Measurements from ENCODE around the gene ARMC5.
"Not testable (repeated sequence)": the region's sequence is repeated elsewhere in the genome, so short reads cannot be mapped to it uniquely, and the experiment has no call there.

Gene ARMC5

DNA sequence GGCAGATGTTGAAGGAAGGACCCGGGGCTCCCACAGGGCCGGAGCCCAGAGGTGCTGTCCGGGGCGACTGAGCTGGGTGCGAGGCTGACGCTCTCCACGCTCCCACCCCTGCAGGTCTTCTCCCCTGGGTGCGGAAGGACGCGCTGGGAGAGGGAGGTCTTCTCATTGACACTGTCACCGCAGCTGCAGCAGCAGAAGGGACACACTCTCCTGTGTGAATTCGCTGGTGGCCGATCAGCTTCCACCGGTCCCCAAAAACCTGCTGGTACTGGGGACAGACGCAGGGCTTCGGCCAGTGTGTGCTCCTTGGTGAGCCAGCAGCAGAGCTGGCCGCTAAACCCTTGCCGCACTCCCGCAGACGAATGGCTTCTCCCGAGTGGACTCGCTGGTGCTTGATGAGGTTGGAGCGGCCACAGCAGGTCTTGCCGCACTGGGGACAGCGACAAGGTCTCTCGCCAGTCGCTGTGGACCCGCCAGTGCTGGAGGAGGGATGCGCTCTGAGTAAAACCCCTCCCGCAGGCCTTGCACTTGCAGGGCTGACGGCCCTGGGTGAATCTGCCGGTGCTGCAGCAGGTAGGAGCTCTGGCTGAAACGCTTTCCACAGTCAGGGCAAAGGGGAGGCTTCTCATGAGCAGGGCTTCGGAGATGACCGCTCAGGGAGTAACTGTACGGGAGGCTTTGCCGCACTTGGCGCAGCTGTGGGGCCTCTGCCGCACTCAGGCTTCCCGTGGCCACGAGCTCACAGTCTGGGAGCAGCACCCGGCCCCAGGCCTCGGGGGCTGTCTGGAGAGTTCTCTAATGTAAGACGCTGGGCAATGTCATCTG, 22.9 kb upstream of the ARMC5 start:
- DNase-seq: no peak

DNA sequence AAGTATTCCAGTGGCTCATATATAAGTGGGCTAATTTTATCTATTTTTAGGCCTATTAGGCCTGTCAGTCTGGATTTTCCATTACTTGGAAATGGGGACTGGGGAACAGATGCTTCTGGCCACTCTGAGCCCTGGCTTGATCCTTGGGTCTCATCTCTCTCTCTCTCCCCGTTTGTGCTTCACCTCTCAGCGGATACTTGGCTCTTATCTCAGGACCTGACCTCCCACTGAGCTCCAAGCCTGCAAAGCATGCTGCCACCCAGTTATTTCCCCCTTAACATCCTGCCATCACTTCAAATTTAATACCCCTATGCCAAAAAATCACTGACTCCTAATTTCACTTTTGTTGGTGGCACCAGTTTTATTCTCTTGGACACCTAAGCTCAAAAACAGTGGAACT, 20.9 kb upstream of the ARMC5 start:
- no peak for DNase-seq

DNA sequence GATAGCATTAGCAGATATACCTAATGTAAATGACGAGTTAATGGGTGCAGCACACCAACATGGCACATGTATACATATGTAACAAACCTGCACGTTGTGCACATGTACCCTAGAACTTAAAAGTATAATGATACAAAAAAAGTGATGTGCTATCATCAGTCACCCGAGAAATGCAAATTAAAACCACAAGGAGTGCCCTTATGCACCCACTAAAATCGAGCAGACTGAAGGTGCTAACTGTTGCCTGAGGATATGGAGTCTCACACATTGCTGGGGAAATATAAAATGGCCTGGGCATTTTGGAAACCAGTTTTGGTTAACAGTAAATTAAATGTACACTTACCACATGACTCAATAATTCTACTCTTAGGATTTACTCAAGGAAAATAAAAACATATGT, 20.3 kb upstream of the ARMC5 start:
- not testable (repeated sequence) for DNase-seq

DNA sequence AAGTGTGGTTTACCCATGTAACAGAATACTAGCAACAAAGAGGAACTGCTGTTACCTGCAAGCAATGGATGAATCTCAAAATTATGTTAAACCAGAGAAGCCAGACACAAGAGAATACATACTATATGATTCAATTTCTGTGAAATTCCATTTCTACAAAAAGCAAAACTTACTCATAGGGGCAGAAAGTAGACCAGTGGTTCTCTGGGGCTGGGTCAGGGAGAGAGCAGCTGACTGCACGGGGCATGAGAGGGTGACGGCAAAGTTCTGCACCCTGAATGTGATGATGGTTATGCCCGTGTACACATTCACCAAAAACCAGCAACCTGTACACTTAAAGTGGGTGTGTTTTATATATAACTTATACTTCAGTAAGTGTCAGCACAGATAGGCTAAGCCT, 19.8 kb upstream of the ARMC5 start:
- DNase-seq: no peak

DNA sequence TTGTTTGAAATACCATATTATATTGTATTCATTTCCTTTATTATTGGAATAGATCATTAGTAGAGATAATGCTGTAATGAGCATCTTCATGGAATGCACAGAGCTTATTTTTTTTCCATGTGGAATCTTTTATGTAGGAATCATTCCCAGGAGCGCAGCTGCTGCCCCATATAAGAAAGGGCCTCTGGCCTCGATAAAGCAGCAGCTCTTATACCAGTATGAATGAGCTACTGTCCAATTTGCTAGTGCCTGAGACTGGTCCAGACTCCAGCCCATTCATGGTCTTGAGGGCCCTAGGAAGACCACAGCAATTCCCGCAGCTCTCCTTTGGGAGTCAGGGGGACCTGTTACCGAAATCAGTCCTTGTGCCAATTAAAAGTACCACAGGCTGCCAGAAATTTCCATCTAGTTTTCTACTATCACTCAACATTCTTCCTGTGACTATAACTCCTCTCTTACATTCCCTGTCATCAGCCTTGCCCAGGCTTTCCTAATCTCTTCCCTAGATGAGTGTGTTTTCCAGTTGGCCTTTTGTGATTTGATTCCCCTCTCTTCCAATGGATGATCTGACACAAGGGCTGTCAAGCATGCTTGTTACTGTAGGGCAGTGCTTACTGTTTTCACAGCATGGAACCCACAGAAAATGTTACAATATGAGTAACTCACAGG, 18.7 kb upstream of the ARMC5 start:
- no peak for DNase-seq

DNA sequence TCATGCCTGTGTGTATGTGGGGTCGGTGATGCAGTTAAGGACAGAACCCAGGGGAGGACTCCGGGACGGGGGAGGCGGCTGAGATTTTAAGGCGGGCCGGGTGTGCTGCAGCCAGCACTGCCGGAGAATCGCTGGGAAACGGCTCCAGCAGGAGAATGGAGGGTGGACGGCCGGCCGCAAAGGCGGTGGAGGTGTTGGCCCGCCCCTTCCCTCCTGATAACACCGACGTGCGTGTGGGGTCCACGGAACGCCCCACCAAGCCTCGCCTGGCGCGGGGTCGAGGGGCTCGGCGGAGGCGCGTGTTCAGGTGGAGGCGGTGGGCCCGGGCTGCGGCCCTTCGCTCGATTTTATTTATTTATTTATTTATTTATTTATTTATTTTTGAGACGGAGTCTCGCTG, 17.3 kb upstream of the ARMC5 start:
- no peak for DNase-seq

DNA sequence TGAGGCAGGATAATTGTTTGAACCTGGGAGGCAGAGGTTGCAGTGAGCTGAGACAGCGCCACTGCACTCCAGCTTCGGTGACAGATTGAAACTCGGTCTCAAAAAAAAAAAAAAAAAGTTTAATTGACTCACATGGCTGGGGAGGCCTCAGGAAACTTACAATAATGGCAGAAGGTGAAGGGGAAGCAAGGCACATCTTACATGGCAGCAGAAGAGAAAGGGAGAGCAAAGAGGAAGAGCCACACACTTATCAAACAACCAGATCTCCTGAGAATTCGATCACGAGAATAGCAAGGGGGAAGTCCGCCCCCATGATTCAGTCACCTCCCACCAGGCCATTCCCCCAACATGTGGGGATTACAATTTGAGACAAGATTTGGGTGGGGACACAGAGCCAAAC, 13.4 kb upstream of the ARMC5 start:
- DNase-seq: not testable (repeated sequence)

DNA sequence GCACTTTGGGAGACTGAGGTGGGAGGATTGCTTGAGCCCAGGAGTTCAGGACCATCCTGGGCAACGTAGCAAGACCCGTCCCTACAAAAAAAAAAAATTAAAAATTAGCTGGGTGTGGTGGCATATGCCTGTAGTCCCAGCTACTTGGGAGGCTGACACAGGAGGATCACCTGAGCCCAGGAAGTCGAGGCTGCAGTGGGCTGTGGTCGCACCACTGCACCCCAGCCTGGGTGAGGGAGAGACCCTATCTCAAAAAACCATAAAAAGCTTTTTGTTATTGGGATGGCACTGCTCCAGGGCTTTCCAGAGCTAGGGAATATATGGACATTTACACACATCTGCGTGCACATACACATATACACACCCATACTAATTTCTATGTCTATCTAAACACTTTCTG, 8.1 kb upstream of the ARMC5 start:
- no peak for DNase-seq

DNA sequence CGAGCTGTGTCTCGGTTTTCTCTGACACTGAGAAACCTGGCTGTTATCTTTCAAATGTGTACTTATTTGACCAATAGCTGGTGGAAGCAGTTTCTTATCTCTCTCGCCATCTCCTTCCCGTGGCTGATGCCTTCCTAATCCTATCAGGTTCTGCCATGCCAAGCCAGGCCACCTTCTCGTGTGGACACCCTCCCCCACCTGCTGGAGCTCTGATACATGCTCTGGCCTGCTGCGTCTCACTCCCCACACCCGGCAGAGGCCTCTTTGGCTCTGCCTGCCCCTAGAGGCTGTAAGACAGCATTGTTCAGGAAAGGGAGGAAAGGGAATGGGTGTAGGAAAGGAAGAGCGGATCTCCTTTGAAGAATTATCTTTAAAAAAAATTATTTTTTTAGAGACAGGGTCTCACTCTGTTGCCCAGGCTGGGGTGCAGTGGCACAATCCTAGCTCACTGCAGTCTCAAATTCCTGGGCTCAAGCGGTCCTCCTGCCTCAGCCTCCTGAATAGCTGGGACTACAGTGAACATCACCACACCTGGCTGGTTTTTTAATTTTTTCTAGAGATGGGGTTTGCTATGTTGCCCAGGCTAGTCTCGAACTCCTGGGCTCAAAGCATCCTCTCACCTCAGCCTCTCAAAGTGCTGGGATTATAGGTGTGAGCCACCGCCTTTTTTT, 7.5 kb upstream of the ARMC5 start:
- DNase-seq: peak; percentile 68

DNA sequence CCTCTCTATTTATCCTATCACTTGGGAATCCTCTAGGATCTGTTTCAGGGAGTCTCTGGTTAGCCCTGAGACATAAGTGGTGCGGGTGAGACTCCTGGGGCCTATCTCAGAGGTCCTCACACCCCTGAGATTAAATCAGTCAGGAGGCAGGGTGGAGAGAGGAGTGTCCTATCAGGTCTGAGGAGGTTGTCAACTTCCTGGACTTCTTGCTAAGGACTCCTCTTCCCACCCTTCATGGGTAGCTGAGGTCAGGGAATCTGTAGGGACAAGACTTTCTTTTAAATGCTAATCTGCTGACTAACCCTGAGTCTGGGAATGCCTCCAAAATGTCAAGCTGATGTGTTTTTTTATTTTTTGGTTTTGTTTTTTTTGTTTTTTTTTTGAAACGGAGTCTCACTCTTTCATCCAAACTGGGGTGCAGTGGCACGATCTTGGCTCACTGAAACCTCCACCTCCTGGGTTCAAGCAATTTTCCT, 6.6 kb upstream of the ARMC5 start:
- peak; percentile 50 for DNase-seq

DNA sequence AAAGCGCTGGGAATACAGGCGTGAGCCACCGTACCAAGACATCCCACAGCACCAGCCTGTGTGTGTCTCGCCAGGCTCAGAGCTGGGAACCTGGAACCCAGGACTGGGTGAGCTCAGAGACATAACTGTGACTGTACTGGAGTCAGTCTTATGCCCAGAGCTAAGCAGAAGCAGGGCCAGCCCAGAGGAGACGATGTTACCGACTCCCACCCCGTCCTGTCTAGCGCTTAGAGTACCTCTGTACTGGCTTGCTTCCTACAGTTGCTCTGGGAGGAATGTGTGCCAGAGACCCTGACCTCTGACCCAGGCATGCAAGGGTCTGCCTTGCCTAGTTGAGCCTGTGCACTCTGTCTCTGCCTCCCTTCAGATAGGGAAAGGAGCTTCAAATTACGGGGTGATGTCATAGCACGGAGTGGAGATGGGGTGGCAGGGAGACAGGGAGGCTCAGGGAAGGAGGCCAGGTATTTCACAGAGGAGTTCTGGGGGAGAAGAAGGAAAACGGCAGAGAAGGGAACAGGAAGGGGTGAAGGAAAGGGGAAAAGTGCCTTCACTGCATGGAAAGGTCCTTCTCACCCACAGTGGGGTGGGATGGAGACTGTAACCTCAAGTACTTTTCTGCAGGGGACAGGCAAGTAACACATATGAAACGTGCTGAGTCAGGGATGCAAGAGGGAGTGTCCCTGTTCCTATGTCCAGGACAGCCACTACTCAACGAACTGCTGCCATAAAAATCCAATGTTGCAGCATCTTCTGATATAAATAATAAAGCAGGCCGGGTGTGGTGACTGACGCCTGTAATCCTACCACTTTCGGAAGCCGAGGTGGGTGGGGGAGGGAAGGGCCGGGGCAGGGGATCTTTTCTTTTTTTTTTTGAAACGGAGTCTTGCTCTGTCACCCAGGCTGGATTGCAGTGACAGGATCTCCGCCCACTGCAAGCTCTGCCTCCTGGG, 5.8 kb upstream of the ARMC5 start:
- peak; percentile 78 for DNase-seq

DNA sequence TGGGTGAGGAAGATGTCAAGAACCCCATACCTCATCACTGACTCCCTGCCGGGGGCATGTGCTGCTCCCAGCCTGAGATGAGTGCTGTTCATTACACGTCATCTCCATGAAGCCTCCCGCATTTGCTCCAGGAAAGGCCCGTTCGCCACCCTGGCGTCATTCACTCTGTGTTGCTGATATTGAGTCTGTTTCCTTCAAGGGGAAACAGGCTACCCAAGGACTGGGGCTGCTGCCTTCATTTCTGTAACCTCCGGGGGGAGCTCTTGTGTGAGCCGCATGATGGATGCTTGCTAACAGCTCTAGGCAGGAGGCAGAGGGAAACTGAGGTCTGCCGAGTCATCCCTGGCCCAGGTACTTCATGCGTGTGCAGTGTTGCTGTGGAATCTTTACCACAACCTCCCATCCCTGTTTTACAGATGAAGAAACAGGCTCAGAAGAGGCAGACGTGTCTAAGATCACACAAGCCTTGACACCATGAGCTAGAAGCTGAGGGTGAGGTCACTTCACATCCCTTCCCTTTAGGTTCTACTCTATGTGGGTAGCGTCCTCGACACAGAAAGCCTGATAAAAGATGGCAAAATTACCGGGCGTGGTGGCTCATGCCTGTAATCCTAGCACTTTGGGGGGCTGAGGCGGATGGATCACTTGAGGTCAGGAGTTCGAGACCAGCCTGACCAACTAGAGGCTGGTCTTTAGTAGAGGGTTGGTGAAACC, 3.5 kb upstream of the ARMC5 start:
- peak; percentile 63 for DNase-seq

DNA sequence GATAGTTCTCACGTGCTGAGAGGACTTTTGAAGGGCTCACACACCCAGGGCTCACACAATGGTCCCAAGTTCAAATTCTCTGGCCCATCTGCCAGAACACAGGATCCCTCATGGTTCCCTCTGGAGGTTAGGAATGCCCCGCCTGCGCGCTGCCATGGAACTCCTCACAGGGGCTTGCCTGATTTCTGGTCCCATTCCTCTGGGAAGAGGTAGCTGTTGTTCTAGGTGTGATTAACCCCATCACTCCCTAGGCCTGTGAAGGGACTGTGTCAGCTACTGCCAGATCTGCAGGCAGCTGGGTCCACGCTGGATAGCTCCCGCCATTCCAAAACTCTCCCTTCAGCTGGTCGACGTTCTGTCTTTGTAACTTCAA, 2.3 kb upstream of the ARMC5 start:
- no peak for DNase-seq

DNA sequence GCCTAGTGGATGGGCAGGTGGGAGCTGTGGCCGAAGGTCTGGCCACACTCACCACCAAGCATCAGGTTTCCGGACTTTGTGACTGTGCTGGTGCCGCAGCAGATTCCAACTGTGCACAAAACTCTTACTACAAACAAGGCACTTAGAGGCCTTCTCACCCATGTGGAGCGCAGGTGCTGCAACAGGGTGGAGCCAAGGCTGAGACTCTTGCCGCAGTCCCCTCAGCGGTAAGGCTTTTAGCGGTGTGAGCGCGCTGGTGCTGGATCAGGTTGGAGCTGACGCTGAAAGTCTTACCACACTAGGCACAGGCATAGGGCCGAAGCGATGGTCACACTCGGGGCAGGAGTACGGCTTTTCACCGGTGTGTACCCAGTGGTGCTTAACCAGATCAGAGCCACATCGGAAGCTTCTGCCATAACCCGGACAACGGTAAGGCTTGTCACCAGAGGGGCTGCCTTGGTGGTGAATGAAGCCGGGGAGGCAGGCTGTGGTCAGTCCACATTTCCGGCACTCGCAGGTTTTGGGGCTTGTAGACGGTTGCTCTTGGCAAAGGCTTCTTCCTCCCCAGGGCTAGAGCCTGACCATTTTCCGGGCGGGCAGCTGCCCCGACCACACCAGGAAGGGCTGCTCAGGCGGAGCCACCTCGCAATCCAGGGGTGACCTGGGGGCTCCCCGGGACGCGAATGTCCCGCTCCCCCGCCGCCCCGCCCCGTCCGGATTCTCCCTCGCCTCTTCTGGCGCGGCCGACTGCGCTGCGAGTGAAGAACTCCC, 1.0 kb upstream of the ARMC5 start:
- DNase-seq: peak; percentile 73

DNA sequence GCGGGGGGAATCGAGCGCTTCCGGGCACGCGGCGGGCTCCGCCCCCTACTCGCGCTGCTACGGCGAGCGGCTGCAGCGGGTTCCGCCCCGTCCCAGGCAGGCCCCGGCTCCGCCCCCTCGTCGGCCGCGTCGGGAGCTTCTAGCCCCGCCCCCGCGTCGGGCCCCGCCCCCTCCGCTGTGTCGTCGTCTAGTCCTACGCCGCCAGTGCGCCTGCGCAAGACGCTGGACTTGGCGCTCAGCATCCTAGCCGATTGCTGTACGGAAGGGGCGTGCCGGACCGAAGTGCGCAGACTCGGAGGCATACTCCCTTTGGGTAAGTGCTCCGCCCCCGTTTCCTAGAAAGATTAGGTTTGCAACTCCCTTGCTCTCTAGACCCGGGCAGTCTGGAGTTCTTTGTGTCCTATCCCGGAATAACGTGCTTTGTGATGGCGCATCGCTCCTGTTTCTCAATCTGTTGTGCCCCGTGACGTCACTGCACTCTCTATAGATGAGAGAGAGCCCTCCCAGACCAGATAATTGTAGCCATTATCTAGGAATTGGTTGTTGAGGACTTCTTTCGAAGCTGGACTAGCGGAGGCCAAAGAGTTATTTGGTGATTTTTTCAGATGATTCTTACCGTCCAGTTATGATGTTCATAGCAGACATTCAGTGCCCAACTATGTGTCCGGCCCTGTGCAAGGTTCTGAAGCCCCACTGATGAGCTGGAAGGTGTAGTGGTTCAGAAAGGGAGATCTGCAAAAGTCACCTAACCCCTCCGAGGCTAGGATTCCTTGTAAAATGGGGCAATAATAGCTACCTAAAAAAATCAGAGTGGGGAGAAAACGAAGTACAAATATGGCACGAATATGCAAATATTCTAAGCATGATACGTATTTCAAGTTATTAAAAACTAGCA, 633 bp downstream of the ARMC5 start:
- peak; percentile 99 for DNase-seq

DNA sequence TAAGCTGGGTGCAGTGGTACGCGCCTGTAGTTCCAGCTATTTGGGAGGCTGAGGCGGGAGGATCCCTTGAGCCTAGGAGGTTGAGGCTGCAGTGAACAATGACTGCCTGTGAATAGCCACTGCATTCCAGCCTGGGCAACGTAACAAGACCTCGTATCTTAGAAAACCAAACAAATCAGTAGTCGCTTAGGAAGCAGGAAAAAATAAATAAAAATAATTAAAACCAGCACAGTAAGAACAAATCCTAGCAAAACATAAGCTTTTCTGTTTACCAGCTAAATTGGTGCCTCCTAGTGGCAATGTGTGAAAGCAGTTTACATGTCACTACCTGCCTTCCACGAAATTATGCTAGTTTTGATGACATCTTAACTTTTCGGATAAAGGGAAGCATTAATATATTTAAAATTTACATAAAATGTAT, 1.3 kb downstream of the ARMC5 start:
- peak; percentile 74 for DNase-seq

DNA sequence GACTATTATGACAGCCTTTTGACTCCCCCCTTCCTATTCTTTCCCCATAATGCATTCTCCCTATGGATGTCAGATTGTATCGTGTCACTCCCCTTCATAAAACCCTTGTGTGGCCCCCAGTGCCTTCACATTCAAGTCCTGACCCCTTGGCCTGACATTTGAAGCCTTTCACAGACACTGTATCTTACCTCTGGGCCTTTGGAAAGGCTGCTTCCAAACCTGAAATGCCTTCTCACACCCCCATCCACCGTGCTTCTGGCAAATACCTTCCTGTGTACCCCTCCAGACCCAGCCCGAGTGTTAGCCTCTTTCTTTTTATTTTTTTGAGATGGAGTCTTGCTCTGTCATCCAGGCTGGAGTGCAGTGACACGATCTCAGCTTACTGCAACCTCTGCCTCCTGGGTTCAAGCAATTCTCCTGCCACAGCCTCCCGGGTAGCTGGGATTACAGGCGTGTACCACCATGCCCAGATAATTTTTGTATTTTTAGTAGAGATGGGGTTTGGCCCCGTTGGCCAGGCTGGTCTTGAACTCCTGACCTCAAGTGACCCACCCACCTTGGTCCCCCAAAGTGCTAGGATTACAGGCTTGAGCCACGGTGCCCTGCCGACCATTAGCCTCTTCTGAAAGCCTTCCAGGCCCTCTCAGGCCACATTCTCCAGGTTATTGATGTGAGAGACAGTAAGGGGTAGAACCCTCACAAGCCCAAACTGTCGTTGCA, 2.1 kb downstream of the ARMC5 start:
- DNase-seq: no peak

DNA sequence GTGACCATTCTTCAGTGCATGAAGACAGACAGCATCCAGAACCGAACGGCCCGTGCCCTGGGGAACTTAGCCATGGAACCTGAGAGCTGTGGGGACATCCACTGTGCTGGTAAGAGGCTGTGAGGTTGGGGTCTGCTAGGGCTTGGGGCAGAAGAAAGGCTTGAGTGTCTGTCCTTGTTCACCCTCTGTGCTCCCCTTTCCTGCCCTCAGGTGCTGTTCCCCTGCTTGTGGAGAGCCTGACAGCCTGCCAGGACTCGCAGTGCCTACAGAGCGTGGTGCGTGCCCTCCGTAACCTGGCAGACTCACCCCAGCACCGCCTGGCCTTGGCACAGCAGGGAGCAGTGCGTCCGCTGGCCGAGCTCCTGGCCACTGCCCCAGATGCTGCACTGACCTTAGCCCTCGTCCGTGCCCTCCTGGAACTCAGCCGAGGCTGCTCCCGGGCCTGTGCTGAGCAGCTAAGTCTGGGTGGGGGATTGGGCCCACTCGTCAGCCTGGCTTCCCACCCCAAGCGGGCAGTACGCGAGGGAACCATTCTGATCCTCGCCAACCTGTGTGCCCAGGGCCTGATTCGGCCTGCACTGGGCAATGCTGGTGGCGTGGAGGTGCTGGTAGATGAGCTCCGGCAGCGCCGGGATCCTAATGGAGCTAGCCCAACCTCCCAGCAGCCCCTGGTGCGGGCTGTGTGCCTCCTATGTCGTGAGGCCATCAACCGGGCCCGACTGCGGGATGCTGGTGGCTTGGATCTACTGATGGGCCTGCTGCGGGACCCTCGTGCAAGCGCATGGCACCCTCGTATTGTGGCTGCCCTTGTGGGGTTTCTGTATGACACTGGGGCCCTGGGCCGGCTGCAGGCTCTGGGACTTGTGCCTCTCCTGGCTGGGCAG, 2.9 kb downstream of the ARMC5 start:
- no peak for DNase-seq

Data from hematopoietic multipotent progenitor cell treated with erythropoietin and hydrocortisone succinate and interleukin-3 and kit ligand, for 8 days (in vitro differentiated cells).